ENCODE measurements around the gene CD68.

- no peak for TF ChIP-seq CTCF (conservative IDR thresholded peaks at IDR 0.05; ENCODE audit: low read length)
- TF ChIP-seq EZH2phosphoT487 (IDR thresholded peaks at IDR 0.05; ENCODE audit: borderline replicate concordance, low read depth, low read length) = no peak
Measured at GRCh38 chr17:7577327-7578199, 1.9 kb upstream of the CD68 start.

Data from OCI-LY7 (cell line).